PC-3 (cell line): ENCODE results near the gene LBR.

Experiments
- CTCF ChIP-seq: fragments of 300-600 bp; sonication (generic); conservative IDR thresholded peaks from 2 replicates; pipeline ENCODE4 v1.5.1; 2017; ENCODE audit warnings: antibody characterized with exemption, low read depth, mild to moderate bottlenecking, low read length
- EZH2 ChIP-seq: fragments of 300-600 bp; sonication (generic); IDR thresholded peaks from one replicate; pipeline ENCODE4 v1.6.1; 2017; ENCODE audit warnings: antibody characterized with exemption, mild to moderate bottlenecking, low read length; ENCODE audit not compliant: unreplicated experiment
- EZH2phosphoT487 ChIP-seq: fragments of 300-600 bp; sonication (generic); IDR thresholded peaks from 2 replicates; pipeline ENCODE4 v1.6.1; 2018; ENCODE audit warnings: mild to moderate bottlenecking, antibody characterized with exemption, low read length, borderline replicate concordance

- TF ChIP-seq EZH2phosphoT487 (no peak), CTCF (no peak), EZH2 (no peak)
Measured at GRCh38 chr1:225449774-225450173, 21.9 kb upstream of the LBR start.
